MM.1S (cell line): ENCODE results near the gene TMEM117.

ENCODE experiments used
- EZH2 ChIP-seq: fragments of 300-600 bp; sonication (generic); optimal IDR thresholded peaks from 2 replicates; pipeline ENCODE3; 2017; ENCODE audit warnings: low read depth, mild to moderate bottlenecking, antibody characterized with exemption, low read length, mixed read lengths
- TF ChIP-seq, protein P1 (sequence below): fragments of 300-600 bp; sonication (generic); IDR thresholded peaks from 2 replicates; pipeline ENCODE4 v1.5.1; 2016; ENCODE audit warnings: antibody characterized with exemption, low read length, mixed read lengths

DNA sequence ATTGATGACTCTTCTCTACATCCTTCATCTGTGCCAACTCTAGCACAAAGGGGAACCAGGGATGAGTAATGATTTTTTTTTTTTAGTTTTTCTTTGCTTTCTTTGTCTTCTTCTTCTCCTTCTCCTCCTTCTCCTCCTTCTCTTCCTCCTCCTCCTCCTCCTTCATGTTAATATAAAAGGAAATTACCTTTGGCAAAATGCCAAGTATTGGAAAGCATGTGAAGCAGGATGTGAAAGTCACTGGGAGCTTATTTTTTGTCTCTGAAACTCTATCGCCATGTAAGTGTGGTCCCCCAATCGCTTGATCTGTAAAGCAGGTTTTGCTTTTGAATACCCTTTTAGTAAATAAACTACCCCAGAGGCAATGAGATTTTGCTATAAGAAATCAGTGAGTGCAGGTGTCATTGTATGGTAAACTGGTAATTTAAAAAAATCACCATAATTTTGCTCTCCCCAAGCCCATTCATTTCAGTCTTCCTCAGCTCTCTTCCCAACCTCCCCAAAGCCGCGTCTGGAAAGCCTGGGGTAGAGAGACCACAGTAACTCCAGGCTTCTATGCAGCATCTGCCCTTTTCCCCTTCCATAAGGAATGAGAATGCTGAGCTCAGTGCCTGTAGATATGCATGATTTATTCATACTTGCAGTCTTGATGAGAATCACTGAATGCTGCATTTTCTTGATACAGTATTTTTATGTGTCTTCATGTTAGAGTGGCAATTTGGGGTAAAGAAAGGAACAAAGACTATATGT is 388.7 kb downstream of the TMEM117 start:
- TF ChIP-seq EZH2 = no peak
- TF ChIP-seq, protein P1, sequence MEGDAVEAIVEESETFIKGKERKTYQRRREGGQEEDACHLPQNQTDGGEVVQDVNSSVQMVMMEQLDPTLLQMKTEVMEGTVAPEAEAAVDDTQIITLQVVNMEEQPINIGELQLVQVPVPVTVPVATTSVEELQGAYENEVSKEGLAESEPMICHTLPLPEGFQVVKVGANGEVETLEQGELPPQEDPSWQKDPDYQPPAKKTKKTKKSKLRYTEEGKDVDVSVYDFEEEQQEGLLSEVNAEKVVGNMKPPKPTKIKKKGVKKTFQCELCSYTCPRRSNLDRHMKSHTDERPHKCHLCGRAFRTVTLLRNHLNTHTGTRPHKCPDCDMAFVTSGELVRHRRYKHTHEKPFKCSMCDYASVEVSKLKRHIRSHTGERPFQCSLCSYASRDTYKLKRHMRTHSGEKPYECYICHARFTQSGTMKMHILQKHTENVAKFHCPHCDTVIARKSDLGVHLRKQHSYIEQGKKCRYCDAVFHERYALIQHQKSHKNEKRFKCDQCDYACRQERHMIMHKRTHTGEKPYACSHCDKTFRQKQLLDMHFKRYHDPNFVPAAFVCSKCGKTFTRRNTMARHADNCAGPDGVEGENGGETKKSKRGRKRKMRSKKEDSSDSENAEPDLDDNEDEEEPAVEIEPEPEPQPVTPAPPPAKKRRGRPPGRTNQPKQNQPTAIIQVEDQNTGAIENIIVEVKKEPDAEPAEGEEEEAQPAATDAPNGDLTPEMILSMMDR = no peak
